Naive thymus-derived CD4-positive, alpha-beta T cell (primary cell): Measurements from ENCODE around the gene IL6R. TPM values are rescaled to one million over a fixed set of nuclear protein-coding genes. Genes with fewer than 3 reads are reported as not detected.

Experiments
- ATAC-seq: fragments of 150-1000 bp; cut with Tn5 transposase; 2 replicates; pipeline ENCODE4 v1.10.0; 2021; ENCODE audit warnings: mild to moderate bottlenecking, moderate library complexity
- CTCF ChIA-PET: fragments of 350-600 bp; sonication (Branson Sonifier 250); formaldehyde crosslinking; loops from one replicate; lab custom pipeline; 2021; ENCODE audit warnings: antibody characterized with exemption; lab: Charles Lee
- POLR2A ChIA-PET: fragments of 350-600 bp; sonication (Branson Sonifier 250); formaldehyde crosslinking; loops from one replicate; lab custom pipeline; 2021; ENCODE audit warnings: antibody characterized with exemption, inconsistent platforms; lab: Charles Lee
- DNase-seq, 9 donors: peaks; one replicate each; pipeline versions ENCODE4 v3.0.0 to v3.0.0-alpha.2; 2020 to 2022; ENCODE audit warnings: mixed read lengths in 1 of 9
- H3K27ac ChIP-seq: one replicate; pipeline ENCODE4 v1.7.0; 2013; ENCODE audit warnings: mild to moderate bottlenecking, low read depth, low read length, moderate library complexity
- H3K27me3 ChIP-seq, 2 donors: one replicate each; pipeline ENCODE4 v1.7.0; 2013; ENCODE audit warnings: low read length in 2 of 2, mild to moderate bottlenecking in 2 of 2, moderate library complexity in 2 of 2; ENCODE audit not compliant: control insufficient read depth in 2 of 2, insufficient read depth in 2 of 2
- H3K36me3 ChIP-seq, 3 experiments: 1 replicate in 2 of 3; 2 replicates in 1 of 3; pipeline ENCODE4 v1.7.0; 2013; ENCODE audit warnings: low read length in 3 of 3, mild to moderate bottlenecking in 3 of 3, moderate library complexity in 1 of 3; ENCODE audit not compliant: insufficient read depth in 3 of 3, control insufficient read depth in 2 of 3
- H3K4me1 ChIP-seq, 2 donors: one replicate each; pipeline ENCODE4 v1.7.0; 2013; ENCODE audit warnings: low read length in 2 of 2, mild to moderate bottlenecking in 2 of 2, moderate library complexity in 1 of 2; ENCODE audit not compliant: control insufficient read depth in 2 of 2, insufficient read depth in 2 of 2
- H3K4me3 ChIP-seq: 2 replicates; pipeline ENCODE4 v1.7.0; 2013; ENCODE audit warnings: mild to moderate bottlenecking, low read length
- H3K9me3 ChIP-seq, 3 experiments: 1 replicate in 2 of 3; 2 replicates in 1 of 3; pipeline ENCODE4 v1.7.0; 2013; ENCODE audit warnings: low read length in 3 of 3; ENCODE audit not compliant: control insufficient read depth in 2 of 3
- H3K27ac Mint-ChIP-seq, 9 donors: one replicate each; pipeline ENCODE4 v1.8.0; 2020 to 2022; ENCODE audit warnings: mixed read lengths in 9 of 9, mild to moderate bottlenecking in 8 of 9, moderate library complexity in 5 of 9, inconsistent platforms in 2 of 9
- H3K27me3 Mint-ChIP-seq, 5 donors: one replicate each; pipeline ENCODE4 v1.8.0; 2021 to 2022; ENCODE audit warnings: mixed read lengths in 5 of 5, mild to moderate bottlenecking in 1 of 5
- H3K36me3 Mint-ChIP-seq, 5 donors: one replicate each; pipeline ENCODE4 v1.8.0; 2020 to 2022; ENCODE audit warnings: mixed read lengths in 5 of 5, mild to moderate bottlenecking in 3 of 5, inconsistent platforms in 1 of 5
- H3K4me1 Mint-ChIP-seq, 7 donors: one replicate each; pipeline ENCODE4 v1.8.0; 2020 to 2022; ENCODE audit warnings: mixed read lengths in 7 of 7, mild to moderate bottlenecking in 3 of 7, inconsistent platforms in 1 of 7
- H3K4me3 Mint-ChIP-seq, 10 donors: one replicate each; pipeline ENCODE4 v1.8.0; 2020 to 2022; ENCODE audit warnings: mild to moderate bottlenecking in 10 of 10, mixed read lengths in 10 of 10, moderate library complexity in 6 of 10, inconsistent platforms in 2 of 10
- H3K9me3 Mint-ChIP-seq, 11 donors: one replicate each; pipeline ENCODE4 v1.8.0; 2020 to 2022; ENCODE audit warnings: mixed read lengths in 11 of 11, mild to moderate bottlenecking in 4 of 11, inconsistent platforms in 1 of 11, moderate library complexity in 1 of 11
- intact Hi-C, 2 donors: fragments of 100-400 bp; cut with micrococcal nuclease; formaldehyde crosslinking; loops; one replicate each; pipeline ENCODE4 v1.15.1; 2023
- polyA plus RNA-seq, 2 donors: library from polyadenylated mRNA; unstranded; fragments of 300-500 nt; fragmentation: Illumina TruSeq; gene quantifications; one replicate each; pipeline ENCODE4 v1.2.3, GENCODE V29; 2021
- total RNA-seq, 6 experiments: library from RNA in 5 of 6; stranded (reverse) in 5 of 6; gene quantifications; 1 replicate in 5 of 6; 2 replicates in 1 of 6; pipeline ENCODE4 v1.2.3 and lab custom pipeline; 2021 to 2026

Gene IL6R
- total and polyA plus RNA-seq, 7 experiments from 2014 or later: 5.2 to 91.6 (median 77.8) TPM

- Histone ChIP-seq H3K27ac (no peak overlapping the region), H3K36me3 (no peaks in the 10 kb centered on the region), H3K27me3 (no peaks in the 10 kb centered on the region), H3K4me1 (peaks cover 16 to 18% of the 10 kb centered on the region in 2 donors), H3K4me3 (no peak overlapping the region), H3K9me3 (no peaks in the 10 kb centered on the region)
- no peak overlapping the region for H3K4me3 Mint-ChIP-seq
- H3K36me3 Mint-ChIP-seq: no peaks in the 10 kb centered on the region
- peaks cover 16 to 27% (median 20%) of the 10 kb centered on the region in 7 donors for H3K4me1 Mint-ChIP-seq
- peaks cover 0 to 1% (median 0%) of the 10 kb centered on the region in 11 donors for H3K9me3 Mint-ChIP-seq
- no peak for ATAC-seq
- H3K27me3 Mint-ChIP-seq: peaks cover 0 to 38% (median 0%) of the 10 kb centered on the region in 5 donors
- intact Hi-C loops: no loop called here
- ChIA-PET CTCF (interaction anchor here (1.8 kb wide), 1 partner anchor 9 kb away, joined by 4 read pairs; no protein-coding TSS in a partner anchor), POLR2A (no interaction called here)
- no peak for DNase-seq
- no peak overlapping the region for H3K27ac Mint-ChIP-seq
Measured at GRCh38 chr1:154488922-154489321, 83.8 kb downstream of the IL6R start.

GRCh38 chr1:154489695-154490274 is 84.6 kb downstream of the IL6R start:
- peaks cover 16 to 30% (median 22%) of the 10 kb centered on the region in 7 donors for H3K4me1 Mint-ChIP-seq
- peaks cover 0 to 31% (median 0%) of the 10 kb centered on the region in 5 donors for H3K27me3 Mint-ChIP-seq
- H3K4me3 Mint-ChIP-seq: no peak overlapping the region
- Histone ChIP-seq H3K36me3 (no peaks in the 10 kb centered on the region), H3K27me3 (no peaks in the 10 kb centered on the region), H3K4me3 (no peak overlapping the region), H3K4me1 (peaks cover 18 to 20% of the 10 kb centered on the region in 2 donors), H3K27ac (no peak overlapping the region), H3K9me3 (no peaks in the 10 kb centered on the region)
- ChIA-PET CTCF (interaction anchor here (0.6 to 1.8 kb wide), 2 partner anchors 10 to 390 kb away, joined by 3 to 4 read pairs; no protein-coding TSS in a partner anchor), POLR2A (no interaction called here)
- no peak overlapping the region for H3K27ac Mint-ChIP-seq
- DNase-seq (no peak), ATAC-seq (no peak)
- peaks cover 0 to 1% (median 0%) of the 10 kb centered on the region in 11 donors for H3K9me3 Mint-ChIP-seq
- intact Hi-C loops: no loop called here
- H3K36me3 Mint-ChIP-seq: no peaks in the 10 kb centered on the region

- ChIA-PET CTCF (interaction anchor here (0.6 to 1.8 kb wide), 2 partner anchors 11 to 391 kb away, joined by 3 to 4 read pairs; no protein-coding TSS in a partner anchor), POLR2A (no interaction called here)
- Mint-ChIP-seq H3K9me3 (peaks cover 0 to 1% (median 0%) of the 10 kb centered on the region in 11 donors), H3K27ac (no peak overlapping the region), H3K36me3 (no peaks in the 10 kb centered on the region), H3K4me3 (peak overlapping the region in 1 of 10 donors; percentile 2), H3K4me1 (peaks cover 16 to 30% (median 22%) of the 10 kb centered on the region in 7 donors), H3K27me3 (peaks cover 0 to 31% (median 0%) of the 10 kb centered on the region in 5 donors)
- Histone ChIP-seq H3K9me3 (no peaks in the 10 kb centered on the region), H3K4me3 (no peak overlapping the region), H3K27me3 (no peaks in the 10 kb centered on the region), H3K27ac (no peak overlapping the region), H3K4me1 (peaks cover 20% of the 10 kb centered on the region in 2 donors), H3K36me3 (no peaks in the 10 kb centered on the region)
- ATAC-seq: no peak
- intact Hi-C loops: no loop called here
- no peak for DNase-seq
Measured at GRCh38 chr1:154490317-154490716, 85.2 kb downstream of the IL6R start.

- Mint-ChIP-seq H3K27me3 (peaks cover 0 to 35% (median 0%) of the 10 kb centered on the region in 5 donors), H3K9me3 (peaks cover 0 to 1% (median 0%) of the 10 kb centered on the region in 11 donors), H3K4me1 (peaks cover 21 to 48% (median 40%) of the 10 kb centered on the region in 7 donors), H3K4me3 (peak overlapping the region in 2 of 10 donors; percentile 59 to 67), H3K36me3 (no peaks in the 10 kb centered on the region), H3K27ac (no peak overlapping the region)
- no peak overlapping the region for H3K4me3 ChIP-seq
- ChIA-PET POLR2A (interaction anchor here (0.6 kb wide), 1 partner anchor 62 kb away, joined by 3 read pairs; no protein-coding TSS in a partner anchor), CTCF (interaction anchor here (1.2 to 2.1 kb wide), 2 partner anchors 11 to 13 kb away, joined by 5 to 6 read pairs; no protein-coding TSS in a partner anchor)
- no peak overlapping the region for H3K27ac ChIP-seq
- intact Hi-C loops: no loop called here
- H3K36me3 ChIP-seq: no peaks in the 10 kb centered on the region
- no peaks in the 10 kb centered on the region for H3K9me3 ChIP-seq
- H3K4me1 ChIP-seq: peaks cover 20 to 38% of the 10 kb centered on the region in 2 donors
- DNase-seq (no peak), ATAC-seq (no peak)
- no peaks in the 10 kb centered on the region for H3K27me3 ChIP-seq
Measured at GRCh38 chr1:154492115-154492514, 87.0 kb downstream of the IL6R start.

GRCh38 chr1:154493276-154493675 is 88.1 kb downstream of the IL6R start:
- Histone ChIP-seq H3K4me3 (no peak overlapping the region), H3K4me1 (peaks cover 20 to 38% of the 10 kb centered on the region in 2 donors)

GRCh38 chr1:154495496-154496273 is 90.5 kb downstream of the IL6R start:
- H3K4me1 ChIP-seq: peaks cover 20 to 38% of the 10 kb centered on the region in 2 donors
- ChIA-PET CTCF (interaction anchor here (2.5 kb wide), 1 partner anchor 17 kb away, joined by 8 read pairs; no protein-coding TSS in a partner anchor), POLR2A (interaction anchor here (0.8 kb wide), 1 partner anchor 62 kb away, joined by 3 read pairs; no protein-coding TSS in a partner anchor)
- peak overlapping the region in 6 of 9 donors; percentile 41 to 92 (median 45) for H3K27ac Mint-ChIP-seq
- peak overlapping the region in 4 of 10 donors; percentile 29 to 43 (median 40) for H3K4me3 Mint-ChIP-seq
- DNase-seq (no peak), ATAC-seq (no peak)
- H3K27me3 ChIP-seq: no peaks in the 10 kb centered on the region
- peaks cover 0 to 4% (median 0%) of the 10 kb centered on the region in 5 donors for H3K36me3 Mint-ChIP-seq
- intact Hi-C loops: no loop called here
- H3K27ac ChIP-seq: no peak overlapping the region
- peaks cover 21 to 61% (median 46%) of the 10 kb centered on the region in 7 donors for H3K4me1 Mint-ChIP-seq
- no peaks in the 10 kb centered on the region for H3K9me3 ChIP-seq
- H3K36me3 ChIP-seq: no peaks in the 10 kb centered on the region
- H3K9me3 Mint-ChIP-seq: no peaks in the 10 kb centered on the region
- peaks cover 7 to 47% (median 10%) of the 10 kb centered on the region in 5 donors for H3K27me3 Mint-ChIP-seq
- H3K4me3 ChIP-seq: no peak overlapping the region

More at GRCh38 chr1:154493276-154493675, 88.1 kb downstream of the IL6R start:
- Mint-ChIP-seq H3K4me1 (peaks cover 22 to 53% (median 46%) of the 10 kb centered on the region in 7 donors), H3K36me3 (no peaks in the 10 kb centered on the region), H3K27ac (peak overlapping the region in 4 of 9 donors; percentile 12 to 68 (median 38)), H3K9me3 (peaks cover 0 to 1% (median 0%) of the 10 kb centered on the region in 11 donors), H3K4me3 (peak overlapping the region; percentile 50 to 73 (median 65)), H3K27me3 (peaks cover 0 to 36% (median 0%) of the 10 kb centered on the region in 5 donors)
- DNase-seq: peak in 1 of 9 donors; percentile 19
- H3K9me3 ChIP-seq: no peaks in the 10 kb centered on the region
- ChIA-PET POLR2A (no interaction called here), CTCF (no interaction called here)
- peak; percentile 71 for ATAC-seq
- H3K27ac ChIP-seq: no peak overlapping the region
- no peaks in the 10 kb centered on the region for H3K27me3 ChIP-seq
- H3K36me3 ChIP-seq: no peaks in the 10 kb centered on the region
- intact Hi-C loops: no loop called here
